Stimulated activated CD4-positive, alpha-beta T cell treated with anti-CD3 and anti-CD28 coated beads, Interleukin-15, amount 100 ng/mL, for 1 hour (primary cell): ENCODE data around the gene DAND5.

Experiments
- DNase-seq, 2 donors: peaks; one replicate each; pipeline ENCODE4 v3.0.0-alpha.2; 2020; ENCODE audit warnings: low read depth in 1 of 2, low spot score in 1 of 2

The DAND5 gene

GRCh38 chr19:13022111-13022858 is 52.9 kb downstream of the DAND5 start:
- DNase-seq: no peak

GRCh38 chr19:13022859-13023636 is 53.7 kb downstream of the DAND5 start:
- no peak for DNase-seq

DNA sequence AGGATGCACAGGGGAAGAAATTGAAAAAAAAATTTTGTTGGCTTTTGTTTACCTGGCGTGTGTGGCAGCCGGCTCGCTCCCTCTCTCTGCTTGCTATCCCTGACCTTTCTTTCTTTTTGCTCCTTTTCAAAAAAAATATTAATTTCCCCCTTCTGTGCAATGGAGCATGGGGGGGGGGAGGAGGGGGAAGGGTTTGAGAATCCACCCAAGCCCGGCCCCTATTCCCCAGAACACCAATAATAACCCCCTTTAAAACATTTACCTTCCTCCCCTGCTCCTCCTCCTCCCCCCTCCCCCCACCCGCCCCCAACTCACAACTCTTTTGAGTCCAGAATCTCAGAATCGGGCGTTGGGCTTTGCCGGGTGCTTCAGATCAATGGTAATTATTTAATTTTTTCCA is 54.3 kb downstream of the DAND5 start:
- no peak for DNase-seq
